ENCODE results near the gene ASB18. TPM values are rescaled to one million over a fixed set of nuclear protein-coding genes. Genes with fewer than 3 reads are reported as not detected.

ASB18 gene
- total RNA-seq, 1 donor from 2014 or later = not detected

- Mint-ChIP-seq H3K27ac (ENCODE audit: unreplicated experiment) (no peak overlapping the region), H3K4me1 (ENCODE audit: unreplicated experiment) (peaks cover 3% of the 10 kb centered on the region), H3K4me3 (ENCODE audit: unreplicated experiment) (no peak overlapping the region), H3K36me3 (ENCODE audit: low read depth, unreplicated experiment) (peaks cover 4% of the 10 kb centered on the region), H3K9me3 (ENCODE audit: unreplicated experiment) (no peaks in the 10 kb centered on the region), H3K27me3 (ENCODE audit: unreplicated experiment) (peaks cover 8% of the 10 kb centered on the region)
- DNase-seq (ENCODE audit: low spot score) = no peak
- TF ChIP-seq, protein P1, sequence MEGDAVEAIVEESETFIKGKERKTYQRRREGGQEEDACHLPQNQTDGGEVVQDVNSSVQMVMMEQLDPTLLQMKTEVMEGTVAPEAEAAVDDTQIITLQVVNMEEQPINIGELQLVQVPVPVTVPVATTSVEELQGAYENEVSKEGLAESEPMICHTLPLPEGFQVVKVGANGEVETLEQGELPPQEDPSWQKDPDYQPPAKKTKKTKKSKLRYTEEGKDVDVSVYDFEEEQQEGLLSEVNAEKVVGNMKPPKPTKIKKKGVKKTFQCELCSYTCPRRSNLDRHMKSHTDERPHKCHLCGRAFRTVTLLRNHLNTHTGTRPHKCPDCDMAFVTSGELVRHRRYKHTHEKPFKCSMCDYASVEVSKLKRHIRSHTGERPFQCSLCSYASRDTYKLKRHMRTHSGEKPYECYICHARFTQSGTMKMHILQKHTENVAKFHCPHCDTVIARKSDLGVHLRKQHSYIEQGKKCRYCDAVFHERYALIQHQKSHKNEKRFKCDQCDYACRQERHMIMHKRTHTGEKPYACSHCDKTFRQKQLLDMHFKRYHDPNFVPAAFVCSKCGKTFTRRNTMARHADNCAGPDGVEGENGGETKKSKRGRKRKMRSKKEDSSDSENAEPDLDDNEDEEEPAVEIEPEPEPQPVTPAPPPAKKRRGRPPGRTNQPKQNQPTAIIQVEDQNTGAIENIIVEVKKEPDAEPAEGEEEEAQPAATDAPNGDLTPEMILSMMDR (IDR thresholded peaks at IDR 0.05; ENCODE audit: unreplicated experiment) = no peak
Observed at GRCh38 chr2:236216711-236217110, 47.5 kb downstream of the ASB18 start.

DNA sequence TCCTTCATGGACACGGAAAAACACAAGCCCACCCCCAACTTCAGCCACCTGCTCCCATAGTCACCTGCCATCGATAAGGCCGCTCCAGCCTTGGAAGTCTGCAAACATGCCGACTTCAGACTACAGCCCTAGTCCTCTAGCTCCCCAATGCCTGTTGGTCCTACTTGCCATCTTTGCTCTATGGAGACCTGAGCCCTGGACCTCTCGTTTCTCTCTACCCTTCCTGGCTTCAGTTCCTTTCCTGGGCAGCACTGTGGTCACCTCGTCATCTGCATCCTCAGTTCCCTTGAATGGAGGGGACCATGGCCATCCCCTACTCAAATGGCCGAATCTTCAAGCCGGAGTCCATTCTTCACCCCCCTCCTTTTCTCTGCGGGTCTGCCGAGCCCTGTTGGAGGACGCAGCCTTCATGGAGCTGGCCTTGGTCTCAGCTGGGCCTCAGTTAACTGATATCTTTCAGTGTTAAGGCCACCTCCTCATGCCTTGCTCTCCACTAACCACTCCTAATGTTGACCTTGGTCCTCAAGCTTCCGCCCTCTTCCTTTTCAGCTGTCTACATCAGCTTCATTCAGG lies 48.4 kb downstream of the ASB18 start:
- Mint-ChIP-seq H3K27me3 (ENCODE audit: unreplicated experiment) (peaks cover 8% of the 10 kb centered on the region), H3K27ac (ENCODE audit: unreplicated experiment) (no peak overlapping the region), H3K4me3 (ENCODE audit: unreplicated experiment) (no peak overlapping the region), H3K4me1 (ENCODE audit: unreplicated experiment) (peaks cover 3% of the 10 kb centered on the region), H3K9me3 (ENCODE audit: unreplicated experiment) (no peaks in the 10 kb centered on the region), H3K36me3 (ENCODE audit: low read depth, unreplicated experiment) (peaks cover 4% of the 10 kb centered on the region)
- no peak for DNase-seq (ENCODE audit: low spot score)
- TF ChIP-seq, protein P1 (IDR thresholded peaks at IDR 0.05; ENCODE audit: unreplicated experiment) = no peak

DNA sequence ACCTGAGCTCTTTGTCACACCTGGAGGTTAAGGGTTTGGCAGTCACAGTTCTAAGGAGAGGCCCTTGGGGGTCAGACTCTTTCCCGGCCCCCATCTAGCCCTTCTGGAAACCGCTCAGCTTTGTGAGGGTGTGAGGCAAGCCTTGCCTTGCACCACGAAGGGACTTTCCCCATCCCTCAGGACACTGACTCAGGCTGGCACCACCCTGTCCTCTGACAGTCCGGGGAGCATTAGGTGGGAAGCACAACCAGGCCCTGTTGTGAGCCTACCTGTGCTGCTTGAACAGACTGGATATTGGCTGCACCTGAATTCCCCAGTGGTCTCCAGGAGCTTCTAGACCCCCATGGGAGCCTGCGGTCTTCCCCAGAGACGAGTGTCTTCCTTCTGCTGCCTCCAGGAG lies 49.0 kb downstream of the ASB18 start:
- TF ChIP-seq, protein P1 (IDR thresholded peaks at IDR 0.05; ENCODE audit: unreplicated experiment) = no peak
- Mint-ChIP-seq H3K9me3 (ENCODE audit: unreplicated experiment) (no peaks in the 10 kb centered on the region), H3K36me3 (ENCODE audit: low read depth, unreplicated experiment) (peaks cover 4% of the 10 kb centered on the region), H3K27me3 (ENCODE audit: unreplicated experiment) (peaks cover 8% of the 10 kb centered on the region), H3K4me1 (ENCODE audit: unreplicated experiment) (peaks cover 3% of the 10 kb centered on the region), H3K4me3 (ENCODE audit: unreplicated experiment) (no peak overlapping the region), H3K27ac (ENCODE audit: unreplicated experiment) (no peak overlapping the region)
- no peak for DNase-seq (ENCODE audit: low spot score)

GRCh38 chr2:236214376-236214995 lies 49.7 kb downstream of the ASB18 start:
- no peak overlapping the region for H3K27ac Mint-ChIP-seq (ENCODE audit: unreplicated experiment)
- TF ChIP-seq, protein P1 (IDR thresholded peaks at IDR 0.05; ENCODE audit: unreplicated experiment) = no peak
- no peaks in the 10 kb centered on the region for H3K9me3 Mint-ChIP-seq (ENCODE audit: unreplicated experiment)
- peaks cover 8% of the 10 kb centered on the region for H3K27me3 Mint-ChIP-seq (ENCODE audit: unreplicated experiment)
- H3K4me1 Mint-ChIP-seq (ENCODE audit: unreplicated experiment) = peaks cover 3% of the 10 kb centered on the region
- no peak for DNase-seq (ENCODE audit: low spot score)
- no peak overlapping the region for H3K4me3 Mint-ChIP-seq (ENCODE audit: unreplicated experiment)
- peaks cover 4% of the 10 kb centered on the region for H3K36me3 Mint-ChIP-seq (ENCODE audit: low read depth, unreplicated experiment)

DNA sequence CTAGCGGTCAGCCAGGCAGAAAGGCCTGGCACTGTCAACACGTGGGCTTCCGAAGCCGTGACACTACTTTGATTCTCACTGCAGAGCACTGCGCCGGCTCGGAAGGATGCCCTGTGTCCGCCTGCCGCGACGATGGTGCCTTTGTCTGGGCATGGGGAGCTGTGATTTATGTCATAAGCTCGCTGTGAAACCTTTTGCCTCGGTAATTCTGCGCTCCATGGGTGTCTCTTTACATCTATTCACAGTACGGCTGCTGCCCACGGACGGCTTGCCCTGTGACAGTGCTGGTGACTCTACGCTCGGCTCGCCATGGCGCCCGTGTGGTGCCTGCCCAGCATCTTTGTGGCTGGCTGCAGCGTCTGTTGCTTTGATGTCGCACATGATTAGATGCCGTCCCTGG lies 52.9 kb downstream of the ASB18 start:
- DNase-seq (ENCODE audit: low spot score) = no peak
- Mint-ChIP-seq H3K4me3 (ENCODE audit: unreplicated experiment) (no peak overlapping the region), H3K27me3 (ENCODE audit: unreplicated experiment) (peaks cover 9% of the 10 kb centered on the region), H3K36me3 (ENCODE audit: low read depth, unreplicated experiment) (no peaks in the 10 kb centered on the region), H3K27ac (ENCODE audit: unreplicated experiment) (no peak overlapping the region), H3K4me1 (ENCODE audit: unreplicated experiment) (peaks cover 2% of the 10 kb centered on the region), H3K9me3 (ENCODE audit: unreplicated experiment) (no peaks in the 10 kb centered on the region)
- TF ChIP-seq, protein P1 (IDR thresholded peaks at IDR 0.05; ENCODE audit: unreplicated experiment) = no peak

Data from endothelial cell (in vitro differentiated cells).